HG03460 (cell line): ENCODE measurements around the gene PLPPR5.

Experiments
- ATAC-seq: cut with Tn5 transposase; IDR thresholded peaks from one replicate; pipeline ENCODE4 v1.9.1; 2021; ENCODE audit not compliant: unreplicated experiment

Gene PLPPR5

DNA sequence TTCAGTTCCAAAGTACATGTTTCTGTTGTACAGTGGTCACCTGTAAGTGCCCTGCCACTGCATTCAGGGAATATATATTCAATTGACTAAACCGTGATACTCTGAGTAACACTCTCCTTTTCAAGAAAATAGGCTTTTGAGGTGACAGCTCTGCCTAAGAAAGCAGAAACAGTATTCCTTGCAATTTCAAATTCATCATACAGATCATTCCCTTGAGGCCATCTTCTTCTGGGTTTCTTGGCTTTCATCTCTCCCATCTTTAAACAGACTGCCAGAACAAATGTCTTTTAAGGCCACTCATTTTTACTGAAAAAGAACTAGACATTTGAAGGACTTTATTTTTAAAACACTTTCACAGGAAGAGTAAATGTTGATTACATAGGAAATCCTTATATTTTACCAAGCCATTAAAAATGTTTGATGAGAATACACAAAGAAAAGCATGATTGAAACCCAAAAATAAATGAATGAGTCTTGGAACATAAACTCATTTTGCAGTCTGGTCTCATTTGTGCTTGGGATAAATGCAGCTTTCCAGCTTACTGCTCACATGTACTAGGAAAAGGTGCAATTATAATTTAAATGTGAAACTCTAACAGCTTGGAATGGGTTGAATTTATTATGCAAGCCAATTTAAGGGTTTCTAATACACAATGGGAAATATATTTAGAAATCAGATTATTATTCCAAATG lies 34.7 kb downstream of the PLPPR5 start:
- ATAC-seq: no peak

- no peak for ATAC-seq
These were observed 37.5 kb downstream of the PLPPR5 start for GRCh38 chr1:98967122-98967521.

DNA sequence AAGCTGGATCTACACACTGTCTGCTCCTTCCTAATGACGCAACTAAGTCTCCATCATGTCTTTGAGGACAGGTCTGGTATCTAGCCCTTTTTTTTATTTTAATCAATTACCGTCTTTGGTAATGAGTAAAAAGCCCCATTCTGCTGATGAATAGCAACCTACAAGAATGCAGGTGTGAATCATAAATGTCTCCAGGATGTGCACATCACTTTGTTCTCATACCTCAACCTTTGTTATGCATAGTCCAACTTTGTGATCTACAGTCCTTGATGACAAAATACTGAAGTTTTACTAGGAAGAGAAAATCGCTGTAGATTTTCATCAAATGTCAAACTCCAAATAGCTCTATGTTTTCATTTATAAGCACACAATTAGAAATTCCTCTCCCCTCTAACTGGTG lies 39.3 kb downstream of the PLPPR5 start:
- no peak for ATAC-seq

- no peak for ATAC-seq
These were observed 40.5 kb downstream of the PLPPR5 start for GRCh38 chr1:98964198-98964597.

DNA sequence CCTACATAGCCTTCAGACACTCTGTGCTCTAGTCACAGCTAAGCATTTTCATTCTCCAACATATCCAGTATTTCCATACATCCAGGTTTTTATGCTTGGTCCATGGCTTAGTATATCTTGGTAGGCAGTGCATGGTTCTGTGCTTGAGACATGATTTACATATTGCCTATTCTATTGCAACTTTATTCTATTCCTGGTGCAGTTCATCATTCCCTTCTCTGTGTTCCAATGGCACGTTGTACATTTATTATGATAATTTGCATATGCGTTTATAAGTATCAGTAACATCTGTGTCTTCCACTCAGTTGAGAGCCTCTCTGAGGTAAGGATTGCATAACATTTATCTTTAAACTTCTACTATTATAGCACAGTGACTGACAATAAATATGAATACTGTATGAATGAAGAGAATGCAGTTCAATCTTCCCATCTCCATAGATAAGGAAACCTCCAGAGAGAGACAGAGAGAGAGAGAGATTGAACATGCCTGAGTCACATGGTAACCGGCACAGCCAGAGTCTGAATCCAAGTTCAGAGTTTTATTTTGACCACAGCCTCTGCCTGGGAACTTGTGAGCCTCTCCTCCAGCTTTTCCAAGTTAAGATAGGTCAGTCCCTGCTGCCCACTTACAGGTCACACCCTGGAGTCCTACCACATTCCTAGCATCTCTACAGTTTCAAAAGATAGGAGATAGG lies 41.5 kb downstream of the PLPPR5 start:
- no peak for ATAC-seq

DNA sequence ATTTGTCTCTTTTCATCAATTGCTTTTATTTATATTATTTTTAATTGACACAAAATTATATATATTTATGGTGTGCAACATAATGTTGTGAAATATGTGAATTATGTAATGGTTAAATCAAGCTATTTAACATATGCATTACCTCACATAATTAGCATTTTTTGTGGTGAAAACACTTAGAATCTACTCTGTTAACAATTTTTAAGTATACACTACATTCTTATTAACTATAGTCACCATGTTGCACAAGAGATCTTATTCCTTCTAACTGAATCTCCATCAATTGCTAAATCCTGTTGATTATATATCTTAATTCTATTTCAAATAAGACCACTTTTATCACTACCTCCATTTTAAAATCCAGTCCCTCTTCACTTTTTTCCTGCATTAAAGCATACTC lies 42.5 kb downstream of the PLPPR5 start:
- no peak for ATAC-seq

DNA sequence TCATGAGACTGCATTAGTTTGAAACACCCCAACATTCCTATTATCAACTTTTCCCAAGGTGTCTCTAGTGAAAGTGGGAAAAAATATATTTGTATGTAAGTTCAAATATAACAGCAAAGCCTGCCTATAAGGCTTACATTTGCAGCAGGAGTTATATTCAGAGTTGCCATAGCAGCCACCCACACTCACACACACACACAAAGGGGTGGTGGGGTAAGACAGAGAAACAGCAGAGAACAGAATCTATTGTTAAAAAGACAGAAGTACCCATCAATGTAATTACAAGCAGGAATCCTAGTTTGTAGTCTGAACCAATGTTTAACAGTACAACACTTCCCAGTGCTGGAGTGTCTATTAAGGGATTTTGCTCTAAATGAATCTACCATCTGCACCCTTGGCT lies 55.0 kb downstream of the PLPPR5 start:
- ATAC-seq: no peak

GRCh38 chr1:98949166-98949565 lies 55.5 kb downstream of the PLPPR5 start:
- ATAC-seq: no peak

DNA sequence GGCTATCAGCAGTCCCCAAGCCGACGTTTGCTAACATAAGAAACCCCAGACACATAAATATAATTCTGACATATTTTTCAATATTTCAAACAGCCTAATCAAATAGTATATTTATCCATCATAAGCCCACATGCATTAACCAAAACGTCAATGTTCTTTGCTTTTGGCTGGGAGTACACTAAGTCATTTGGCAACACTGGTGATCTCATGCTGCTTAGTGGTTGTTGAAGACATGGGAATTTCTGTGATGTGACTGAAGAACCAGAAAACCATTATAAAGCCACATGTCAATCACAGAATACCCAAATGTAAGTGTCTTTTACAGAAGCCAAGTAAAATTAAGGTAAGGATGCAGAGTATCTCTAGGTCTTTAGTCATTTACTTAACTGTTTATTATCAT lies 57.6 kb downstream of the PLPPR5 start:
- no peak for ATAC-seq

DNA sequence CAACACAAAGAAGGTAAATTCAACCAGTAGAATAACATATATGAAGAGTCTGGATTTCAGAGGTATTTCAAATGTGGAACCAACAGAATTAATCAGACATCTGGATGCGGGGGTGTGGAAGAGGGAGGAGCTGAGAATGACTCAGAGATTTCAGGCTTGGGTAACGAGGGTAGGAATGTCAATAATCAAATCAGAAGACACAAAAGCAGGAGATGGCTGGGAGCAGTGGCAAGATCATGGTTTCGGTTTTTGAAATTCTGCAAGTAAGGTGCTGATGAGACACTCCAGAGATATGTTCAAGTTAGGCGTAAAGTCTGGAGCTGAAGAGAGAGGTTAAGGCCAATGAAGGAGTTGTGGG lies 64.0 kb downstream of the PLPPR5 start:
- ATAC-seq: no peak

DNA sequence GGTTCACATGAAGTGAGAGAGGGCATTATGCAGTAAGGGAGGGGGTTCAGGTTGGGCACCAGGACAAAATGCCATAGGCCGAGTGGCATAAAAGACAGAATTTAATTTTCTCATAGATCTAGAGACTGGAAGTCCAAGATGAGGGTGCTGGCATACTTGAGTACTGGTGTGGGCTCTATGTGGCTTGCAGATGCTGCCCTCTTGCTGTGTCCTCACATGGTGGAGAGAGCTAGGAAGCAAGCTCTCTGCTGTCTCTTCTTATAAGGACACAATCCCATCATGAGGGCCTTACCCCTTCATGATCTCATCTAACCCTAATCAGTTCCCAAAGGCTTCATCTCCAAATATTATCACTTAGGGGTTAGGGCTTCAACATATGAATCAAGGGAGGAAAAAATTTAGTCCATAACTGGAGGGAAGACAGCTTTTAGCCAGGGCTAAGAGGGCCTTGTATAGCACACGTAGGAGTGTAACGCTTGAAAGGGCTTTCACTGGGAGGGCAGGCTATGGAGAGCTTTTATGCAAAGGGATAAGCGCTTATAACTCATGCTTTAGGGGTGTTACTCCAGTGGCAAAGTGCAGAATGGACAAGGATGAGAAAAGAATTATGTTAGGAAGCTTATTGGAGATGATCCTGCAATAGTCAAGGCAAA lies 64.5 kb downstream of the PLPPR5 start:
- no peak for ATAC-seq

DNA sequence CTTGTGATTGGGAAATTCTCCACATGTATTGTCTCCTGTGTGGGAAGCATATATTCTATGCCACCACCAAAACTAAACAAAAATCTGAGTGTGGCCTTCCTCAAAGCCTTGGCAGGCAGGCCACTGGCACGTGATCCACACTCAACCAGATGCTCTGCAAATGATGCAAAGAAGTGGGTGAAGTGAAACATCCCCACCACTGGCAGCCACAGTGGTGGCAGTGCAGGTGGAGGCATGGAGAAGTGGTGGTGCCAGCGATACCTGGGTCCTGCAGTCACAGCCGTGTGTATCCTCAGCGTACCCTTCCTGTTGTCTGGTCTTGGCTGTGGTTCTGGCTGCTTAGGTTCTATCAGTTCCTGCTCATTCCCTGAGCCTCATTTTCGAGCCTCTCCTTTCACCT lies 65.2 kb downstream of the PLPPR5 start:
- ATAC-seq: no peak

DNA sequence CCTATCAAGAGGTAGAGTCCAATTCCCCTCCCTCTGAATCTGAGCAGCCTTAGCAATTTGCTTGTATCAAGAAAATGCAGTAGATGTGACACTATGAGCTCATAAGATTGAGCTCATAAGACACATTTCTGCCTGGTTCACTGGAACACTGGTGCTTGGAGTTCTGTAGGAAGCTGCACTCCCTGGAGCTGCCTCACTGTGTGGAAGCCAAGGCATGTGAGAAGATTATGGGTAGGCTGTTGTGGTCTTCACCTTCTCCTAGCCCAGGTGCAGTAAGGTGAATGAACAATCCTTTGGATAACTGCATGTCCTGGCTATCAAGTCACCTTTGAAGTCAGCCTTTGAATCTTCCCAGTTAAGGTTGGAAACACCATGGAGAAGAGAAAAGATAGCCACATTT lies 67.3 kb downstream of the PLPPR5 start:
- no peak for ATAC-seq

DNA sequence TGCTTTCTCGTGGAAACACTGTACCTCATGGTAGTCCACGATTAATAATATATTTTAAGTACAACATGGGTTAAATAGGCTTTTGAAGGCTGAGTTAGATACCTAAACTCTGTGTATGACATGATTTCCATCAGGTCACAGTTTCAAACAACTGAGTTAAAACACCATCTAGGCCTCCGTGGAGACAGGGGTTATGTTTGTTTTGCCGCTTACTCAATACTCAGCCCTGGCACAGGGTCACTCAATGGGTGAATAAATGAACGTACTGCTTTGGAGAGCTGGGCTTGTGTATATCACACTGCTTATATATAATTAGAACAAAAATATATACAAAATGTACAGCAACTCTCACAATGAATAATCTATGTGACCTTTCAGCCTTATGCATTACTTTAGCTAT lies 72.5 kb downstream of the PLPPR5 start:
- no peak for ATAC-seq

DNA sequence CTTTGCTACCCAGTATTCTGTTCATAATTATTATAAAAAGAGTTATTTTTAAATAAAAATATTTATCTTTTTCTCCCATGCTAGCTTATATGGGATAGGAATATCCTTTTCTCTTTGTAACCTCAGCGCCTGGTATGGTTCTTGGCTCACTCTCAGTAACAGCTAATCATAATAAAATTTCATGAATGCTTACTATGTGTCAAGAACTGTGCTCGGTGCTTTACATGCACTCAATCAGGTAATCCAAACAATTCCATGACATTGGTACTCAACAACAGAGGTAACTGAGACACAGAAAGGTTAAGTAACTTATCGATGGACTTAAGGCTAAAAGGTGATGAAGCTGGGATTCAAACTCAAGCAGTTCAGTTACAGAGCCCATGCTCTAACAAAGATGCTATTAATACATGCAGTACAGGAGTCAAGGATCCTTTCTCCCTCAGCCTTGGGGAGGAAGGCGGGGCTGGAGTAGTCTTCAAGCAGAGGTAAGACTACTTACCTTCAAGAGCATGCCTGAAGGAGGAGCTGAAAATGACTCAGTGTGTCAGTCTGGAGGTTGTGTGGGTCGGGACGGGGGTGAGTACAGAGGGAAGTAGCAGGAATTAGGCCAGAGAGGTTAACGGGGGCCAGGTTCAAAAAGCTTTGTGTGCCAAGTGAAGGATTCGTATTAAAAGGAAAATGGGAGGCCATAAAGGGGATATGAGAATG lies 73.4 kb downstream of the PLPPR5 start:
- ATAC-seq: no peak

DNA sequence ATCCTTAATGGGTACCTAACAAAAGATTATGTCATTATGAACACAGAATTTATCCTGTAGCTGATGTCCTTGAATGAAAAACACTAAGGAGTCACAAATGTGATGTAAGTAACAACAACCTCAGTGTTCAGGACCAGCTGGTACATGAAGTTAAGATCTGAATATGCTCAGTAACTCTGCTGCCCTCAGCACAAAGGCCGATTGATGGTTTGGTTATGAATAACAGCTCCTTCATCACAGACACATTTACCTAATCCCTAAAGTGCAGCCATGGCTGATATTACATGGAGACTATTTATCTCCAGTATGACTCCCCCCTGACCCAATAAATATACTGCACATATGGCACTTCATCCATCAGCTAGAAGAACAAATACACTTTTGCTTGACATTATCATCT lies 75.2 kb downstream of the PLPPR5 start:
- ATAC-seq: no peak

DNA sequence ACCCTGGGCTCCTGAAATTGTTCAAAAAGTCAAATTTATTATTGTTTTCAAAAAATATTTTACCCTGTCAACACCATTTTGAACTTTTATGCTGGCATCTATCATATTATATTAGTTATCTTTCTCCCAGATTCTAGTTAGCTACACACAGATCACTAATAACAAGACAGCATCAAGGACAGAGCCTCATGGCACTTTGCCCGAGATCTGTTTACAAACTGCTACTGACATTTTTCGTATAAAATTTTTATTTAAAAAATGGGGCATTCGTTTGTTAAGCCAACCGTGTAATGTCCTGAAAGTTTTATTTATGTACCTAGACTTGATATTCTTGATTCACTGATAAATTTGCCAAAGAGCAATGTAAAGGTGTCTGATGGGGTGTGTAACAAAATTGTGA lies 78.1 kb downstream of the PLPPR5 start:
- ATAC-seq: no peak

- ATAC-seq: no peak
These were observed 79.7 kb downstream of the PLPPR5 start for GRCh38 chr1:98924977-98925376.

GRCh38 chr1:98923667-98924066 lies 81.0 kb downstream of the PLPPR5 start:
- ATAC-seq: no peak

DNA sequence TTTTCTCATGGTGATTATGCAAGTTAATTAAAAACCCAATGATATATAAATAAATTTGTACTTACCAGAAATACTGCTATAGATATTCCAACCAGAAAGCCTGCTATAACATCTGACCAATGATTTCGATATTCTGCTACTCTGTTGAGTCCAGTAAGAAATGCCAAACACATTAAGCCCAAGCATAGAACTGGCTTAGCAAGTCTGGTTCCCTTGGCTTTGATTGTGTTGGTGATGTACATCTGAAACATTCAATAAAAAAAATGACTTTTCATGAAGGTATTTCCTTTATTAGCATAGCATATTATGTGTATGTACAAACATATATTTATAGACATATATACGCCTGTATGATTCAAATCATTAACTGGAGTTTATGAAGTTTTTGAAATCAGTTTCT lies 82.8 kb downstream of the PLPPR5 start:
- no peak for ATAC-seq

GRCh38 chr1:98920441-98921110 lies 84.1 kb downstream of the PLPPR5 start:
- no peak for ATAC-seq
